GM11168 (cell line): Measurements from ENCODE around the gene TBC1D3L.
"Not testable (repeated sequence)": the region's sequence is repeated elsewhere in the genome, so short reads cannot be mapped to it uniquely, and the experiment has no call there.

Experiments used
- in situ Hi-C: fragments of 300-500 bp; cut with MboI; formaldehyde crosslinking; loops from one replicate; pipeline ENCODE4 v1.12.0; 2022; ENCODE audit warnings: low sequenced_read_pairs; ENCODE audit not compliant: unreplicated experiment

TBC1D3L gene

GRCh38 chr17:37988960-37989359 is at the start of gene TBC1D3L:
TSS of gene TBC1D3L (minus strand) at chr17:37989060. CDS start at chr17:37987520, 1,540 bp downstream.
- in situ Hi-C loops, result not testable (repeated sequence)

DNA sequence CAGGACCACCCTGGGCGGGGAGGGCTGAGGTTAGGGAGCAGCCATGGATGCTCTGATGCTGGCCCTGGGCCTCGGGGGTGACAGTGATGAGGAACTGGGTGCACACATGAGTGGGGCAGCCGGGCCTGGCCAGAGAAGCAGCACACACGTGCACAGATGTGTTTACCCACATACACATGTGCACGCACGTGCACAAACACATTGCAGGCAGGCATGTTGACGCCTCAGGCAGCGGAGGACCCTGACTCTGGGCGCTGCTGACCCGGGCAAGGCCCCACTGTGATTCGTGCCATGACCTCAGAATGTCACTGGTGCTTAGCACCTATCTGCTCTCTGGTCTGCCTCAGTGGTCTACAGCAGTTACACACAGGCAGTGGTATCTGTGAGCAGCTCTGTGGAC is 14.8 kb upstream of the TBC1D3L start, which contains the start of gene TBC1D3D:
TBC1D3D (plus strand) TSS at position 301 of the 400 bp plus-strand sequence. CDS start 1,585 bp downstream, outside the sequence.
- in situ Hi-C loops, result not testable (repeated sequence)
